HepG2 (cell line): Measurements from ENCODE around the gene EPC2. TPM values are rescaled to one million over a fixed set of nuclear protein-coding genes. Genes with fewer than 3 reads are reported as not detected.
A peak's percentile ranks its signal among the peaks of the same experiment; 100 is the strongest.

Source experiments
- ARNT2 ChIP-seq: sonication (generic); formaldehyde crosslinking; IDR thresholded peaks from 2 replicates; pipeline ENCODE4 v1.8.0; 2022; ENCODE audit warnings: mild to moderate bottlenecking, low read depth, missing genetic modification reagents, moderate library complexity
- DNMT3B ChIP-seq: conservative IDR thresholded peaks from 2 replicates; pipeline ENCODE4 v1.6.1; 2016; ENCODE audit warnings: missing biosample characterization, control low read depth
- SP1 ChIP-seq, 2 experiments: fragments of 450-650 bp in 1 of 2; sonication (generic) in 1 of 2; formaldehyde crosslinking in 1 of 2; IDR thresholded peaks; 2 replicates each; pipeline versions ENCODE4 v1.4.0 to v1.6.1; 2016 to 2020; ENCODE audit warnings: missing genetic modification reagents in 1 of 2
- XRCC5 ChIP-seq: fragments of 200-400 bp; formaldehyde crosslinking; optimal IDR thresholded peaks from 2 replicates; pipeline ENCODE3; 2017; ENCODE audit warnings: mild to moderate bottlenecking, low read length
- ZNF776 ChIP-seq: sonication (generic); formaldehyde crosslinking; IDR thresholded peaks from 2 replicates; pipeline ENCODE4 v1.4.0; 2020; ENCODE audit warnings: mild to moderate bottlenecking, missing genetic modification reagents
- ZSCAN30 ChIP-seq: sonication (generic); formaldehyde crosslinking; IDR thresholded peaks from 2 replicates; pipeline ENCODE4 v1.5.0; 2020; ENCODE audit warnings: mild to moderate bottlenecking, missing genetic modification reagents
- polyA plus RNA-seq, 8 experiments: library from polyadenylated mRNA; depleted of rRNA in 3 of 8; stranded (reverse) in 7 of 8; unstranded in 1 of 8; fragments of >200 nt; fragmentation: Illumina TruSeq in 4 of 8; extraction: Trizol in 4 of 8; gene quantifications; 2 replicates each; pipeline versions ENCODE4 v1.2.1 to v1.2.3, GENCODE V29; 2011 to 2016; ENCODE audit warnings: low read depth in 4 of 8, missing spikeins in 1 of 8, mixed read lengths in 1 of 8; ENCODE audit not compliant: insufficient read depth in 1 of 8
- total RNA-seq, 5 experiments: library from RNA; depleted of rRNA; stranded (reverse); fragments of >200 nt; fragmentation: Illumina TruSeq; extraction: Trizol; gene quantifications; 2 replicates each; pipeline ENCODE4 v1.2.3, GENCODE V29; 2016; ENCODE audit warnings: low read depth in 1 of 5
- TF ChIP-seq, protein P1 (sequence below), 2 experiments: fragments of 450-650 bp in 1 of 2; sonication (generic) in 1 of 2; formaldehyde crosslinking in 1 of 2; IDR thresholded peaks; 2 replicates each; pipeline versions ENCODE4 v1.6.1 to v1.8.0; 2016 to 2022; ENCODE audit warnings: antibody characterized with exemption in 1 of 2, mild to moderate bottlenecking in 1 of 2, missing genetic modification reagents in 1 of 2
- TF ChIP-seq, protein P2 (sequence below): sonication (generic); formaldehyde crosslinking; IDR thresholded peaks from 2 replicates; pipeline ENCODE4 v1.5.0; 2020; ENCODE audit warnings: mild to moderate bottlenecking, missing genetic modification reagents, borderline replicate concordance
- TF ChIP-seq, protein P3 (sequence below): sonication (generic); formaldehyde crosslinking; conservative IDR thresholded peaks from 2 replicates; pipeline ENCODE4 v1.4.0; 2020; ENCODE audit warnings: missing genetic modification reagents

EPC2 gene
- total and polyA plus RNA-seq, 2 of the 13 experiments (the other 11 are each of a cell fraction or from before 2014, with no cell fraction given) = 20.5 to 22.0 TPM

DNA sequence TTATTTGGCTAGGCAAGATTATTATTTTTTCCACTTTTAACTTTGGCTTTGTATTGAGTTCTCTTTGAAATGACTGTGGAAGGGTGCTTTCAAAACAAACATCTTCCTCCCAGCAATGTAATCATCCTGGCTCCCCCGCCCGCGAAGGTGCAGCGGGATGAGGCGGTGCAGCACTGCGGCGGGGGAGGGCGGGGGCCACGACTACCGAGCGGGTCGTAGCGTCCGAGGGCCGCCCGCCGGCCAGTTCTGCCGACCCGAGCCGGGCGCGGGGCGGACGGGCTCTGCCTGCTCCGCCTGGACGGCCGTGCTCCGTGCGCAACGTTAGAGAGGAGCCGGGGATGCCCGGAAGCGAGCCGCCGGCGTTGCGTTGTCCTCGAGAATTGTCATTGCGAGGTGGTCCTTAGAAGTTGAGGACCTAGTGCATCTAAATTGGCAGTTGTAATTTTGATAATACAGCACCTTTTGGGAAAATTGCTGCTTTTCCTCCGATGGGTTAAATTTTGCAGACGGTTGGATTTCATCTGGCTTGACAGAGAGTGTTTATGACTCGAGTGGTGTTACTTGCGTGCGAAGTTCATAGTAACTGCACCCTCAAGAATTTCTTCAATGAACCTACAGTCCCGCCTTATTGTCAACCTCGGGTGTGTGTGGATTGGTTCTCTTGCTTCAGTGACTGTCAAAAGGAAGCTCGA, 1.1 kb downstream of the EPC2 start (continued):
- TF ChIP-seq, protein P1, sequence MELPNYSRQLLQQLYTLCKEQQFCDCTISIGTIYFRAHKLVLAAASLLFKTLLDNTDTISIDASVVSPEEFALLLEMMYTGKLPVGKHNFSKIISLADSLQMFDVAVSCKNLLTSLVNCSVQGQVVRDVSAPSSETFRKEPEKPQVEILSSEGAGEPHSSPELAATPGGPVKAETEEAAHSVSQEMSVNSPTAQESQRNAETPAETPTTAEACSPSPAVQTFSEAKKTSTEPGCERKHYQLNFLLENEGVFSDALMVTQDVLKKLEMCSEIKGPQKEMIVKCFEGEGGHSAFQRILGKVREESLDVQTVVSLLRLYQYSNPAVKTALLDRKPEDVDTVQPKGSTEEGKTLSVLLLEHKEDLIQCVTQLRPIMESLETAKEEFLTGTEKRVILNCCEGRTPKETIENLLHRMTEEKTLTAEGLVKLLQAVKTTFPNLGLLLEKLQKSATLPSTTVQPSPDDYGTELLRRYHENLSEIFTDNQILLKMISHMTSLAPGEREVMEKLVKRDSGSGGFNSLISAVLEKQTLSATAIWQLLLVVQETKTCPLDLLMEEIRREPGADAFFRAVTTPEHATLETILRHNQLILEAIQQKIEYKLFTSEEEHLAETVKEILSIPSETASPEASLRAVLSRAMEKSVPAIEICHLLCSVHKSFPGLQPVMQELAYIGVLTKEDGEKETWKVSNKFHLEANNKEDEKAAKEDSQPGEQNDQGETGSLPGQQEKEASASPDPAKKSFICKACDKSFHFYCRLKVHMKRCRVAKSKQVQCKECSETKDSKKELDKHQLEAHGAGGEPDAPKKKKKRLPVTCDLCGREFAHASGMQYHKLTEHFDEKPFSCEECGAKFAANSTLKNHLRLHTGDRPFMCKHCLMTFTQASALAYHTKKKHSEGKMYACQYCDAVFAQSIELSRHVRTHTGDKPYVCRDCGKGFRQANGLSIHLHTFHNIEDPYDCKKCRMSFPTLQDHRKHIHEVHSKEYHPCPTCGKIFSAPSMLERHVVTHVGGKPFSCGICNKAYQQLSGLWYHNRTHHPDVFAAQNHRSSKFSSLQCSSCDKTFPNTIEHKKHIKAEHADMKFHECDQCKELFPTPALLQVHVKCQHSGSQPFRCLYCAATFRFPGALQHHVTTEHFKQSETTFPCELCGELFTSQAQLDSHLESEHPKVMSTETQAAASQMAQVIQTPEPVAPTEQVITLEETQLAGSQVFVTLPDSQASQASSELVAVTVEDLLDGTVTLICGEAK (IDR thresholded peaks at IDR 0.05) = no peak
- TF ChIP-seq, protein P1 (CRISPR knock-in tag; IDR thresholded peaks at IDR 0.05) = no peak
- TF ChIP-seq DNMT3B (CRISPR knock-in tag) (no peak), SP1 (IDR thresholded peaks at IDR 0.05) (no peak), SP1 (CRISPR knock-in tag; IDR thresholded peaks at IDR 0.05) (0 out of 2 replicates have a peak, but pooled peaks have one; percentile 0), ZSCAN30 (CRISPR knock-in tag) (no peak), ARNT2 (CRISPR knock-in tag) (no peak), XRCC5 (peak; percentile 45), ZNF776 (CRISPR knock-in tag) (no peak; the same call in 1 of the 2 replicates)
- TF ChIP-seq, protein P2, sequence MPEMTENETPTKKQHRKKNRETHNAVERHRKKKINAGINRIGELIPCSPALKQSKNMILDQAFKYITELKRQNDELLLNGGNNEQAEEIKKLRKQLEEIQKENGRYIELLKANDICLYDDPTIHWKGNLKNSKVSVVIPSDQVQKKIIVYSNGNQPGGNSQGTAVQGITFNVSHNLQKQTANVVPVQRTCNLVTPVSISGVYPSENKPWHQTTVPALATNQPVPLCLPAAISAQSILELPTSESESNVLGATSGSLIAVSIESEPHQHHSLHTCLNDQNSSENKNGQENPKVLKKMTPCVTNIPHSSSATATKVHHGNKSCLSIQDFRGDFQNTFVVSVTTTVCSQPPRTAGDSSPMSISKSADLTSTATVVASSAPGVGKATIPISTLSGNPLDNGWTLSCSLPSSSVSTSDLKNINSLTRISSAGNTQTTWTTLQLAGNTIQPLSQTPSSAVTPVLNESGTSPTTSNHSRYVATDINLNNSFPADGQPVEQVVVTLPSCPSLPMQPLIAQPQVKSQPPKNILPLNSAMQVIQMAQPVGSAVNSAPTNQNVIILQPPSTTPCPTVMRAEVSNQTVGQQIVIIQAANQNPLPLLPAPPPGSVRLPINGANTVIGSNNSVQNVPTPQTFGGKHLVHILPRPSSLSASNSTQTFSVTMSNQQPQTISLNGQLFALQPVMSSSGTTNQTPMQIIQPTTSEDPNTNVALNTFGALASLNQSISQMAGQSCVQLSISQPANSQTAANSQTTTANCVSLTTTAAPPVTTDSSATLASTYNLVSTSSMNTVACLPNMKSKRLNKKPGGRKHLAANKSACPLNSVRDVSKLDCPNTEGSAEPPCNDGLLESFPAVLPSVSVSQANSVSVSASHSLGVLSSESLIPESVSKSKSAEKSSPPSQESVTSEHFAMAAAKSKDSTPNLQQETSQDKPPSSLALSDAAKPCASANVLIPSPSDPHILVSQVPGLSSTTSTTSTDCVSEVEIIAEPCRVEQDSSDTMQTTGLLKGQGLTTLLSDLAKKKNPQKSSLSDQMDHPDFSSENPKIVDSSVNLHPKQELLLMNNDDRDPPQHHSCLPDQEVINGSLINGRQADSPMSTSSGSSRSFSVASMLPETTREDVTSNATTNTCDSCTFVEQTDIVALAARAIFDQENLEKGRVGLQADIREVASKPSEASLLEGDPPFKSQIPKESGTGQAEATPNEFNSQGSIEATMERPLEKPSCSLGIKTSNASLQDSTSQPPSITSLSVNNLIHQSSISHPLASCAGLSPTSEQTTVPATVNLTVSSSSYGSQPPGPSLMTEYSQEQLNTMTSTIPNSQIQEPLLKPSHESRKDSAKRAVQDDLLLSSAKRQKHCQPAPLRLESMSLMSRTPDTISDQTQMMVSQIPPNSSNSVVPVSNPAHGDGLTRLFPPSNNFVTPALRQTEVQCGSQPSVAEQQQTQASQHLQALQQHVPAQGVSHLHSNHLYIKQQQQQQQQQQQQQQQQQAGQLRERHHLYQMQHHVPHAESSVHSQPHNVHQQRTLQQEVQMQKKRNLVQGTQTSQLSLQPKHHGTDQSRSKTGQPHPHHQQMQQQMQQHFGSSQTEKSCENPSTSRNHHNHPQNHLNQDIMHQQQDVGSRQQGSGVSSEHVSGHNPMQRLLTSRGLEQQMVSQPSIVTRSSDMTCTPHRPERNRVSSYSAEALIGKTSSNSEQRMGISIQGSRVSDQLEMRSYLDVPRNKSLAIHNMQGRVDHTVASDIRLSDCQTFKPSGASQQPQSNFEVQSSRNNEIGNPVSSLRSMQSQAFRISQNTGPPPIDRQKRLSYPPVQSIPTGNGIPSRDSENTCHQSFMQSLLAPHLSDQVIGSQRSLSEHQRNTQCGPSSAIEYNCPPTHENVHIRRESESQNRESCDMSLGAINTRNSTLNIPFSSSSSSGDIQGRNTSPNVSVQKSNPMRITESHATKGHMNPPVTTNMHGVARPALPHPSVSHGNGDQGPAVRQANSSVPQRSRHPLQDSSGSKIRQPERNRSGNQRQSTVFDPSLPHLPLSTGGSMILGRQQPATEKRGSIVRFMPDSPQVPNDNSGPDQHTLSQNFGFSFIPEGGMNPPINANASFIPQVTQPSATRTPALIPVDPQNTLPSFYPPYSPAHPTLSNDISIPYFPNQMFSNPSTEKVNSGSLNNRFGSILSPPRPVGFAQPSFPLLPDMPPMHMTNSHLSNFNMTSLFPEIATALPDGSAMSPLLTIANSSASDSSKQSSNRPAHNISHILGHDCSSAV (CRISPR knock-in tag) = no peak
- TF ChIP-seq, protein P3, sequence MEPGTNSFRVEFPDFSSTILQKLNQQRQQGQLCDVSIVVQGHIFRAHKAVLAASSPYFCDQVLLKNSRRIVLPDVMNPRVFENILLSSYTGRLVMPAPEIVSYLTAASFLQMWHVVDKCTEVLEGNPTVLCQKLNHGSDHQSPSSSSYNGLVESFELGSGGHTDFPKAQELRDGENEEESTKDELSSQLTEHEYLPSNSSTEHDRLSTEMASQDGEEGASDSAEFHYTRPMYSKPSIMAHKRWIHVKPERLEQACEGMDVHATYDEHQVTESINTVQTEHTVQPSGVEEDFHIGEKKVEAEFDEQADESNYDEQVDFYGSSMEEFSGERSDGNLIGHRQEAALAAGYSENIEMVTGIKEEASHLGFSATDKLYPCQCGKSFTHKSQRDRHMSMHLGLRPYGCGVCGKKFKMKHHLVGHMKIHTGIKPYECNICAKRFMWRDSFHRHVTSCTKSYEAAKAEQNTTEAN (CRISPR knock-in tag) = no peak; the same call in 1 of the 2 replicates
